Activated CD4-positive, alpha-beta T cell treated with anti-CD3 and anti-CD28 coated beads for 36 hours (primary cell): Measurements from ENCODE around the gene ENOX1. TPM values are rescaled to one million over a fixed set of nuclear protein-coding genes. Genes with fewer than 3 reads are reported as not detected.
A peak's percentile ranks its signal among the peaks of the same experiment; 100 is the strongest.

Source experiments
- ATAC-seq: fragments of 200-7000 bp; cut with Tn5 transposase; one replicate; pipeline ENCODE4 v1.10.0; 2021; ENCODE audit warnings: mild to moderate bottlenecking, moderate library complexity
- CTCF ChIA-PET: fragments of 350-600 bp; sonication (Branson Sonifier 250); formaldehyde crosslinking; loops from one replicate; lab custom pipeline; 2021; ENCODE audit warnings: antibody characterized with exemption; lab: Charles Lee
- POLR2A ChIA-PET: fragments of 350-600 bp; sonication (Branson Sonifier 250); formaldehyde crosslinking; loops from one replicate; lab custom pipeline; 2021; ENCODE audit warnings: antibody characterized with exemption, inconsistent platforms; lab: Charles Lee
- DNase-seq: peaks from one replicate; pipeline ENCODE4 v3.0.0-alpha.2; 2020
- H3K27ac Mint-ChIP-seq: one replicate; pipeline ENCODE4 v1.8.0; 2021; ENCODE audit warnings: mixed read lengths
- H3K27me3 Mint-ChIP-seq: one replicate; pipeline ENCODE4 v1.8.0; 2021; ENCODE audit warnings: mixed read lengths
- H3K36me3 Mint-ChIP-seq: one replicate; pipeline ENCODE4 v1.8.0; 2021; ENCODE audit warnings: low read depth, mixed read lengths
- H3K4me1 Mint-ChIP-seq: one replicate; pipeline ENCODE4 v1.8.0; 2021; ENCODE audit warnings: mixed read lengths
- H3K4me3 Mint-ChIP-seq: one replicate; pipeline ENCODE4 v1.8.0; 2021; ENCODE audit warnings: mild to moderate bottlenecking, moderate library complexity, mixed read lengths
- H3K9me3 Mint-ChIP-seq: one replicate; pipeline ENCODE4 v1.8.0; 2021; ENCODE audit warnings: low read depth, mixed read lengths
- intact Hi-C, 2 experiments: fragments of 100-400 bp; cut with DNase I in 1 of 2; cut with micrococcal nuclease in 1 of 2; formaldehyde crosslinking; loops; one replicate each; pipeline versions ENCODE4 v1.14.2 to v1.15.1; 2022 to 2024; cut with DNase I, micrococcal nuclease
- total RNA-seq, 2 experiments: library from RNA; stranded (reverse); gene quantifications; one replicate each; pipeline ENCODE4 v1.2.3, GENCODE V29; 2021

The ENOX1 gene
- total RNA-seq, 2 experiments from 2014 or later, result 0.28 to 0.48 TPM

DNA sequence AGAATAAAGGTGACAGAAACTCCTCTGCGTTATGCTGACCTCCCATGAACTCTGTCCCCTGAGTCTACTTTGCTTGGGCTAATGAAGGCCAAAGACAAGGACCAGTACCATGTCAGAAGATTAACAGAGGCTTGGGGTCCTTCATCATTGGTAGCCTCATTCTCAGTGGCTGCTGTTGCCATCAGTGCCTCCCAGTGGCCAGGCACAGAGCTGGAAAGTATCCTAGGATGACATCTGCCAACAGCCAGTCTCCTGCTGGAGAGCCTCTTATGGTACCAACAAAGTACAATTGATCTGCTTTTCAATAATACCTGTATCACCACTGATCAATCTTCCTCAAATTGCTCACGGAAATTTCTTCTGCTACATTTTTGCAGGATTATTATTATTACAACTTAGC is 481.8 kb downstream of the ENOX1 start:
- Mint-ChIP-seq H3K9me3 (no peaks in the 10 kb centered on the region), H3K36me3 (no peaks in the 10 kb centered on the region), H3K4me1 (no peaks in the 10 kb centered on the region), H3K4me3 (no peak overlapping the region), H3K27ac (no peak overlapping the region), H3K27me3 (peaks cover 7% of the 10 kb centered on the region)
- intact Hi-C loops, result loop anchor here in 1 of 2 experiments (5.0 to 10.0 kb wide), 3 partner anchors 330 to 570 kb away; partner anchors contain the start of genes CCDC122 and LACC1
- DNase-seq, result no peak
- no peak for ATAC-seq
- ChIA-PET POLR2A (no interaction called here), CTCF (interaction anchor here (0.6 kb wide), 1 partner anchor 384 kb away, joined by 3 read pairs; no protein-coding TSS in a partner anchor)

DNA sequence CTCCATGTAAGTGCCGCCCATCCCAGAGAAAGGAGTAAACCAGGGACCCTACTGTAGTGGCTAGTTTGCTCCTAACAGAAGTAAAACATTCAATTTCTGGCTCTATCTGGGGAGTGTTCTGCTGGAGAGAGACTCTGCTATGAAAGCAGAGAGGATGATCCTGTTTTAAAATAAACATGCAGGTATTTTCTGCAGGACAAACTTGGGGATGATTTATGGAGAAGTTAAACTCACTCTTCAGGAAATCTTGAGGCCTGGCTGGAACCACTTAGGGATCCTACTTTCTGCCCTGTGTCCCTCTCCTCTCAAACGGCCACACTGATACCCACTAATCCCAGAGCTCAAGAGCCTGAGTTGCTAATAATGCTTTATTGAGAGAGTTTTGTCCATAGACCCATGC is 482.3 kb downstream of the ENOX1 start:
- ATAC-seq (no peak), DNase-seq (no peak)
- Mint-ChIP-seq H3K4me1 (no peaks in the 10 kb centered on the region), H3K27ac (no peak overlapping the region), H3K27me3 (peaks cover 9% of the 10 kb centered on the region), H3K4me3 (no peak overlapping the region), H3K36me3 (no peaks in the 10 kb centered on the region), H3K9me3 (no peaks in the 10 kb centered on the region)
- ChIA-PET CTCF (interaction anchor here (0.6 kb wide), 1 partner anchor 384 kb away, joined by 3 read pairs; no protein-coding TSS in a partner anchor), POLR2A (interaction anchor here (0.6 kb wide), 1 partner anchor 1863 kb away, joined by 3 read pairs; no protein-coding TSS in a partner anchor)
- intact Hi-C loops, result loop anchor here in 1 of 2 experiments (5.0 to 10.0 kb wide), 3 partner anchors 330 to 570 kb away; partner anchors contain the start of genes CCDC122 and LACC1

DNA sequence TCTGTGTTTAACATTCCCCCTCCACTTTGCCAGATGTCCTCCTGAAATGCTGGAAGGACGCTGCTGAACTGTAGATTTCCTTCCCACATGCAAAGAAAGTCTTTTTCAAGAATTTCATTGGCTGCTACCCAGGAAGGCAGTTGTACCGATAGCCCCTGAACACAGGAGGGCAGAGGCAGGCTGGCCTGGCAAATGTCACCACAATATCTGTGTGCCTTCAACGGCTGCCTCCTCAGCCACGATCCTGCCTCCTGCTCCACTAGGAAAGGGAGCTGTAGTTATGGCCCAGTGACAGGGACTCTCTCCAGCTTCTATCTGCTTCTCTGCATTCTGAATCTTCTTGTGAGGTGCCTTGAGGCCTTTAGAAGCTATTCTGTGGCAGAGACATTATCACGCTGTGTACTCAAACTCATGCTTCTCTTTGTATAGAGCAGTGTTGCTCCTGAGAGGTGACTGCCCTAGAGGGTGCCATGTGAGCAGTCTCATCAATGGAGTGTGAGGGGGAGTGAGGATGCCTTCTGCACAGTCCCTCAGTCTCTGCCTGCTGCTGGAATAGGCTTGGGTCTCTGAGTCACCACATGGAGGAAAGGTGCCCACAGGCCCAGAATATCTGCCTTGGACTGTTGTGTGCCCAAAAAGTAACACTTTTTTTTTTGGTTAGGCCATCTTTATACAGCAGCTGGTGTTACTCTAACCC is 483.6 kb downstream of the ENOX1 start:
- Mint-ChIP-seq H3K36me3 (no peaks in the 10 kb centered on the region), H3K4me1 (no peaks in the 10 kb centered on the region), H3K27me3 (peaks cover 14% of the 10 kb centered on the region), H3K4me3 (no peak overlapping the region), H3K27ac (no peak overlapping the region), H3K9me3 (no peaks in the 10 kb centered on the region)
- CTCF ChIA-PET, result no interaction called here
- POLR2A ChIA-PET, result no interaction called here
- peak; percentile 39 for DNase-seq
- no peak for ATAC-seq
- intact Hi-C loops, result loop anchor here in 1 of 2 experiments (5.0 to 10.0 kb wide), 3 partner anchors 328 to 572 kb away; partner anchors contain the start of genes CCDC122 and LACC1

DNA sequence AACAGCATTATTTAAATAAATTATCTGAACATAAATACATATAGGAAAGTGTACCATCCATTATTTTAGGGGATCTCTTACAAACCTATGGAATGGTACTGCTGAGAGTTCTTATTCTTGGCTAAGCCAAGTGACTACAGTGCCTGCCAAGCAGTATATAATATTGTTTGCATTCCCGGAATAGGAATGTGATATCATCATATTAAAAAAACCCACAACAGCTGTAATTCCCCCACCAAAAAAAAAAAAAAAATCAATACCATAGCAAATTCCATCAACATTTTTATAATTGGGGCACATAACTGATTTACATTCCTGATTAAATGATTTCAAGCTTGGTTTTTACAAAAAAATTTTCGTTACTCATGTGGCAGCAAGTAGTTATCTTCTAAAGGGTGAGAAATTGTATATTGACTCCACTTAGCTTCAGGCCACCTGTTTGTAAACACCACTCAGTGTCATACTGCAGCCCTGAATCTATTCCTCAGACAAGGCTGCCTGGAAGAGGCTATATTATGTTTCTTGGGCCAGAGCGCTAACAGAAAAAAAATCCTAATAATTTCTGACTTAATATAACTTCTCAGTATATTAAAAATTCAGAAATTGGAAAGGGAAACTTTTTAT is 485.3 kb downstream of the ENOX1 start:
- ChIA-PET POLR2A (no interaction called here), CTCF (interaction anchor here (0.6 to 1.1 kb wide), 2 partner anchors 10 to 503 kb away, joined by 3 to 4 read pairs; no protein-coding TSS in a partner anchor)
- DNase-seq (no peak), ATAC-seq (no peak)
- intact Hi-C loops, result loop anchor here in 1 of 2 experiments (5.0 to 10.0 kb wide), 3 partner anchors 327 to 573 kb away; partner anchors contain the start of genes CCDC122 and LACC1
- no peaks in the 10 kb centered on the region for H3K4me1 Mint-ChIP-seq
- H3K9me3 Mint-ChIP-seq, result no peaks in the 10 kb centered on the region
- no peak overlapping the region for H3K27ac Mint-ChIP-seq
- no peak overlapping the region for H3K4me3 Mint-ChIP-seq
- H3K27me3 Mint-ChIP-seq, result peaks cover 9% of the 10 kb centered on the region
- no peaks in the 10 kb centered on the region for H3K36me3 Mint-ChIP-seq

DNA sequence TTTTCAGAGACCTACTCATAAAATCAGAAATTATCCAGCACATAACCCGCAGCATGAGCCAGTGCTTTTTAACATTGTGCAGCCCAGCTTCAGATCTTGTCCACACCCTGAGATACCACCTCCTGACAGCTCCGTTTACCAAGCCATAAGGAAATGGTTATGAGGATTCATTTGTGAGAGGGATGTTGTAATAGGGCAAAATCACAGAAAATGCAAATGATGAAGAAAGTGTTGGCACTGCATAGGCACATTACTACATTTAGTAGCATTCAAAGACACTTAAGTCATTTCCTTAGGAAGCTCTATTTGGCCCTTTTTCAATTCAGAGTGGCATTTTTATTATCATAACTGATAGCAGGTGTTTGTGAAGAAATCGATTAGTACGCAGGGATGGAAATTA is 485.9 kb downstream of the ENOX1 start:
- no peak for DNase-seq
- H3K4me1 Mint-ChIP-seq, result no peaks in the 10 kb centered on the region
- peaks cover 9% of the 10 kb centered on the region for H3K27me3 Mint-ChIP-seq
- no peaks in the 10 kb centered on the region for H3K36me3 Mint-ChIP-seq
- H3K9me3 Mint-ChIP-seq, result no peaks in the 10 kb centered on the region
- intact Hi-C loops, result loop anchor here in 1 of 2 experiments (5.0 to 10.0 kb wide), 3 partner anchors 326 to 574 kb away; partner anchors contain the start of genes CCDC122 and LACC1
- ChIA-PET CTCF (interaction anchor here (1.1 kb wide), 1 partner anchor 503 kb away, joined by 4 read pairs; no protein-coding TSS in a partner anchor), POLR2A (no interaction called here)
- no peak overlapping the region for H3K4me3 Mint-ChIP-seq
- no peak for ATAC-seq
- no peak overlapping the region for H3K27ac Mint-ChIP-seq

DNA sequence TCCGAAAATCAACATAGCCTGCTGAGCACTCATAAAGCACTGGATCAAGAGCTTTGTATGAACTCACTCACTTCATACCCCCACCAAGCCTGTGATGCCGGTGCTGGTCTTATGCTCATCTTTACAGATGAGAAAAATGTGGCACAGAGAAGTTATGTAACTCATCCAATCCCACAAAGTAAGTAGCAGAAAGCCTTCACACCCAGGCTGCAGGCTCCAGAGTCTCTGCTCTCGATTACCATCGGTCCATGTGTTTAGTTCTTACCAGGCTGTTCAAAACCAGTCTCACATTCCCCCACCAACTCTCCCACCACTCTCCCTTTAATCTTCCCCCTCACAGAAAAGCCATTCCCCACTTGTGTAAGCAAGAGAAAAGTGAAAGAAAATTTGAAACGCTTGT is 487.4 kb downstream of the ENOX1 start:
- ChIA-PET POLR2A (no interaction called here), CTCF (no interaction called here)
- intact Hi-C loops, result no loop called here
- Mint-ChIP-seq H3K27me3 (peaks cover 9% of the 10 kb centered on the region), H3K27ac (no peak overlapping the region), H3K4me3 (no peak overlapping the region), H3K9me3 (no peaks in the 10 kb centered on the region), H3K4me1 (no peaks in the 10 kb centered on the region), H3K36me3 (no peaks in the 10 kb centered on the region)
- DNase-seq (no peak), ATAC-seq (no peak)

DNA sequence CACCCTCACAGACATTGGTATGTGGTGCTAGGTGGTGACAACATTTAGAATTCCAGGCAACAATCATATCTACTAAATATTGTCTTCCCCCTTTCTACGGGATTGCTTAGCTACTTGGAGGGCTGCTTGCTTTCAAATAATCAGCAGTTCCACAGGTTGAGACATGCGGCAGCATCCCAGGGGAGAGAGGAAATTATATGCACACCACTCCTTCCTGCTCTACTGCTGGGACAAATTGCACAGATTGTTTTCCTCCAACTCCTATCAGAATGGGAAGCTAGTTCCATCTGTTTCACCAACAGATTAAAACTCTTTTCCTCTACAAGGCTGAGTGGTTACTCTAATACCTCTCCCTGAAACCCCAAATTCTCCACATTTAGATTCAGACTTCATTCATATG is 488.0 kb downstream of the ENOX1 start:
- Mint-ChIP-seq H3K4me1 (no peaks in the 10 kb centered on the region), H3K27me3 (peaks cover 9% of the 10 kb centered on the region), H3K9me3 (no peaks in the 10 kb centered on the region), H3K27ac (no peak overlapping the region), H3K4me3 (no peak overlapping the region), H3K36me3 (no peaks in the 10 kb centered on the region)
- ChIA-PET CTCF (no interaction called here), POLR2A (no interaction called here)
- no peak for ATAC-seq
- intact Hi-C loops, result no loop called here
- DNase-seq, result no peak

DNA sequence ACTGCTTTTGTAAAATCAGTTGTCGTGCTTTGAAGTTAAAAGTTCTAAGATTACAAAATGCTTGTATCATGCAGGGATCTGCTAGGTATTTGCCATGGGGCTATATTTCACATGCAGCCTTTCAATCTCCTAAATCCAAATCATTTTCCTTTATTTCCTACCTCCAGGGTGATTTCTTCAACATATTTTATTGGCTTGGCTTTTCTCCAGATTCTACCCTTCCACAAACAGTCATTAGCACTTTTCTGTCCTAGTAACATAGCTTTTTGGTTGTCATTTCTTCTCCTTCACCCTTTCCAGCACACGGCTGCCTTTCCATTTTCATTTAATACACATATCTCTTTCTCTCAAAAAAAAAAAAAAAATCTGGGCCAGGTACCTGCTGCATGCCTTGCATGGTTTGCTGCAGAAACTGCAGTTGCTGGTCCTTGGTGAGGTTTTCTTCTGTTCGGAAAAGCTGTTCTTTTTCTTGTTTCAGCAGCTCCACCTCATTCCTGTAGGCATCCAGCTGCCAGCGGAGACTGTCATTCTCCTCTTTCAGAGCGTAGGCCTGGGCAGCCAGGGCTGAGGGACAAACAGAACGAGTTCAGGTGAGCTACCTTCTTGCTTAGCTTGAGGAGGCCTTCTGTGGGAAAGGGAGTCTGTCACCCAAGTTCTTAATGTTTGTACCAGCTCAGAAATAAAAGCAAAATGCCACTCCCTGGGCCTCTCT is 488.6 kb downstream of the ENOX1 start:
- no peak overlapping the region for H3K4me3 Mint-ChIP-seq
- no peak overlapping the region for H3K27ac Mint-ChIP-seq
- POLR2A ChIA-PET, result no interaction called here
- ATAC-seq (no peak), DNase-seq (no peak)
- H3K27me3 Mint-ChIP-seq, result peaks cover 9% of the 10 kb centered on the region
- intact Hi-C loops, result no loop called here
- no peaks in the 10 kb centered on the region for H3K4me1 Mint-ChIP-seq
- CTCF ChIA-PET, result interaction anchor here (0.6 kb wide), 1 partner anchor 19 kb away, joined by 3 read pairs; no protein-coding TSS in a partner anchor
- no peaks in the 10 kb centered on the region for H3K36me3 Mint-ChIP-seq
- no peaks in the 10 kb centered on the region for H3K9me3 Mint-ChIP-seq

DNA sequence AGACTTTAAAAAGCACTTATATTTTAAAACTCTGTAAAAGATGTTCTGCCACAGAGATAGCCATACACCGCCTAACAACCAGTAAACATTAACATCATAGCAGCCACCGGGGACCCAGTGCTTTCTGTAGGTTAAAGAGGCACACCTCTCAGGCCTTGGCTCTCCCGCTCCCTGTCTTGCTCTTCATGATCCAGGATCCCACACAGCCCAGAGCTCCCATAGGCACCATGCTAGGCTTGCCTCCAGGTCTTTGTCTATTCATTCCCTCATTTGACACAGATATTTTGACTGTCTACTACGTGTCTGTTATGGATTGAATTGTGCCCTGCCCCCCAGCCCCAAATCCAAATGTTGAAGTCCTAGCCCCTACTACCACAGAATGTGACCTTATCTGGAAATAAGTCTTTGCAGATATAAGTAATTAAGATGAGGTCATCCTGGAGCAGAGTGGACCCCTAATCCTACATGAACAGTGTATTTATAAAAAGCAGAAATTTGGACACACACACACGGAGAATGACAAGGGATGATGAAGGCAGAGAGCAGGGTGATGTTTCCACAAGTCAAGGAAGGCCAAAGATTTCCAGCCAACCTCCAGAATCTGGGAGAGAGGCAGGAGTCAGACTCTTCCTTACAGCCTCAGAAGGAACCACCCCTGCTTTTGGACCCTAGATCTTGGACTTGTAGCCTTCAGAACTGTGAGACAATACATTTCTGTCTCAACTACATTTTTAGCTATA is 490.8 kb downstream of the ENOX1 start:
- Mint-ChIP-seq H3K4me1 (no peaks in the 10 kb centered on the region), H3K9me3 (no peaks in the 10 kb centered on the region), H3K27ac (no peak overlapping the region), H3K27me3 (peaks cover 9% of the 10 kb centered on the region), H3K4me3 (no peak overlapping the region), H3K36me3 (no peaks in the 10 kb centered on the region)
- POLR2A ChIA-PET, result no interaction called here
- ATAC-seq, result no peak
- intact Hi-C loops, result no loop called here
- no peak for DNase-seq
- CTCF ChIA-PET, result no interaction called here

DNA sequence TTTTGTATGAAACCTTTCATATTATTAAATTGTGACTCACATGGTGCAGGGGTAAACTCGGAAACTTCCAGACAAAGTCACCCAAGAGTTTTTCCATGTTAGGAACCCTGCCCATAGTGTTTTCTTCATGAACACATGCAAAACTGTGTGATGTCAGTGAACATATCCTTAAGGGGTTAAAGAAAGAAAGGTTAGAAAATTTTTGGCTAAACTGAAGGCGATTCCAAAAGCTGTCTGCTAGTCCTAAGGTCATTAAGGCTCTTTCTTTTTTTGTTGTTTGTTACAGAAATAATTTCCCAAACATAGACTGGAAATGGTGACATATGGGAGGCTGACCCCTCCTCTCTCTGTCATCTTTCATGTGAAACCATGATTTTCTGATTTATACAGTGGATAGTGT is 491.5 kb downstream of the ENOX1 start:
- CTCF ChIA-PET, result no interaction called here

DNA sequence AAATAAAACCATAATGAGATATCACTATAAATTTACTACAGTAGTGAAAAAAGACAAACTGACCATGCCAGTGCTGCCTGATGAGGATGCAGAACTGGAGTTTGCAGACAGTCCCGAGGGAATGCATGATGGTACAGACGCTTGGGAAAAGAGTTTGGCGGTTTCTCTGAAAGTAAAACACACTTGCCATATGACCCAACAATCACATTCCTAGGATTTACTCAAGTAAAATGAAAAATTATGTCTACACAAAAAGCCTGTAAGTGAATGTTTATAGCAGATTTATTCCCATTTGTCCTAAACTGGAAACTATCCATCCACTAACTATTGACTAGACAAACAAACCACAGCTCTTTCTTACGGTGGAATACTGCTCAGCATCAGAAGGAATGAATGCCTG is 492.4 kb downstream of the ENOX1 start:
- H3K27ac Mint-ChIP-seq, result no peak overlapping the region
- DNase-seq (no peak), ATAC-seq (no peak)
- intact Hi-C loops, result no loop called here
- ChIA-PET CTCF (no interaction called here), POLR2A (no interaction called here)
- H3K27me3 Mint-ChIP-seq, result peaks cover 11% of the 10 kb centered on the region
- H3K4me3 Mint-ChIP-seq, result no peak overlapping the region
- no peaks in the 10 kb centered on the region for H3K4me1 Mint-ChIP-seq
- H3K36me3 Mint-ChIP-seq, result no peaks in the 10 kb centered on the region
- no peaks in the 10 kb centered on the region for H3K9me3 Mint-ChIP-seq

More for the DNA sequence above, 491.5 kb downstream of the ENOX1 start:
- DNase-seq (no peak), ATAC-seq (no peak)
- Mint-ChIP-seq H3K27me3 (peaks cover 9% of the 10 kb centered on the region), H3K27ac (no peak overlapping the region), H3K4me1 (no peaks in the 10 kb centered on the region), H3K4me3 (no peak overlapping the region), H3K36me3 (no peaks in the 10 kb centered on the region), H3K9me3 (no peaks in the 10 kb centered on the region)
- POLR2A ChIA-PET, result no interaction called here
- intact Hi-C loops, result no loop called here
